GM18520 (cell line): ENCODE data around the gene METTL21C.

ENCODE experiments used
- ATAC-seq: cut with Tn5 transposase; IDR thresholded peaks from one replicate; pipeline ENCODE4 v1.9.1; 2021; ENCODE audit not compliant: unreplicated experiment

The METTL21C gene

DNA sequence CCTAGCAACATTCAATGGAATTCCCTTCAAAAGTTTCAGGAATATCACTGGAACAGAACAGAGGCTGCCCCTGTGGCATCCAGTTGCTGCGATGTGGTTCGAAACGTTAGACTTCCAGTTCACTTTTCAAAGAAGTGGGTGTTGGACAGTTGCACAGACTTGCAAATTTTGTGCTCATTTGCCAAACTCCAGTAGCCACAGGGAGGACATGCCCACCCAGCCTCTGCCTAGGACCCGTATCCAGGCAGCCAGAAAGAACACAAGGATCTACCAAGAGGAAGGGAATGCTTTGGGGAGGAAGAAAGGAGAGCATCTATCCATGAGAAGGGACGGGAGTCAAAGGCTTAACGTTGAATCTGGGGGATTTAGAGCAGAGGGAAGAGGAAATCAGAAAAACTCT, at the start of gene METTL21C:
Gene METTL21C, minus strand, starts transcription at position 108 of the 400 bp plus-strand sequence. CDS start 546 bp downstream, outside the sequence.
- ATAC-seq: no peak

DNA sequence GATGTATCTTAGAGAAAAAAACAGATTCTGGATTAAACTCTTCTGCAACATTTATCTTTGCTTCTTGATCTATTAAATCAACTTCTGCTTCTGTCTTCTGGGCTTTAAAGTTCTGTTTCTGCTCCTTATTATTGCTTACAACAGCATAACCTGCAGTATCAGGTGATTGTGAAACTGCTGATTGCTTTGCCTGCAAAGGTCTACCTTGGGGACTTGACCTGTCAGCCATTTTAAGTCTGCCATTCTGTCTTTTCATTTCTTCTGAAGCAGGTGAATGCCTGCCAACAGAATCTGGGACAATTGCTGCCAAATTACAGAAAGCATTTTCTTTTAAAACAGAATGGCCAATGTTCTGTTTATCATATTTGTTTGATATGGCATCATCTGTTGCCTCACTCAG, 47.7 kb upstream of the METTL21C start:
- ATAC-seq: no peak

DNA sequence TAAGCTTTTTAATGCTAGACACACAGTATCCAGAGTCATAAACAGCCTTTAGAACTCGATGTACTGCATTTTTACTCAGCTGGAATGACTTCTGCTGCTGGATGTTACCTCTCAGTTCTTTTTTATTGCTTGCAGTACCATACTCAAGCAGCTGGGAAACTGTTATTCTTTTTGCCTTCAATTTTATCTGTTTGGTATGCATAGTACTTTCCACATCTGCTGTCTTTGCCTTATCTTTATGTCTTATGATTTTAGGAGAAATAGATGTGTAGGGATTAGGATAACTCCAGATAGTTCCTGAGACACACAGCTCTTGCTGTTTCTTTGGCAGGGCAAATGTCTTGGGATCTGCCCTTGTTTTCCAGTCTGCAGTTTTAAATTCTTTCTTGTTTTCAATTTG, 47.3 kb upstream of the METTL21C start:
- ATAC-seq: no peak

DNA sequence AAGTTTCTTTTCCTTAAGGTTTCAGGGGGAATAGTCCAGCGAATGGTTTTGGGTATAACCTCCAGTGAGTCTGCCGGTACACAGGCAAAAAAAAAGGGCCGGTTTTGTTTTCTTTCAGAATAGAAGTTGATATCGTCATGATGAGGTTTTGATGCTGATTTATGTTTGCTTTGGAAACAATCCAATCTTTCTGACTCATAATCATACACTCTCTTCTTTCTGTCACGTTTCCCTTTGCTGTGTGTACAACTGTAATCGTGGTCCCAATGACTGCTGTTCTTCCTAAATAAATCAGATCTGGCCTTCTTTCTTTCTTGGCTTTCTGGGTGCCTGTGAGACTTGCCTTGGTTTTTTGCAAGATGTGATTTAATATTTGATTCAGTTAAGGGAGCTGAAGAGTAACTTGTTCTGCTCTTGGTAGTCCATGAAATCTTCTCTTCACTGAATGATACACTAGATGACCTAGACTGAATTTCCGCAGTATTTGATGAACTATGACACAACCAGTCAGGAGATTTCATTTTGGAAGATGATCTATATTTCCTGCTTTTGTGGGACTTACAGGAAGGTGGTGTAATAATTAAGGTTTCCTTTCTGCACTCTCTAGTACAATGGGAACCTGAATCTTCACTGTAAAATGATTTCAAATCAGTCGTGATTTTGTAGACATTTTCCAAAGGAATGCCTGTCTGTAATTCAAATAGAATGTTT, 34.9 kb upstream of the METTL21C start:
- no peak for ATAC-seq

DNA sequence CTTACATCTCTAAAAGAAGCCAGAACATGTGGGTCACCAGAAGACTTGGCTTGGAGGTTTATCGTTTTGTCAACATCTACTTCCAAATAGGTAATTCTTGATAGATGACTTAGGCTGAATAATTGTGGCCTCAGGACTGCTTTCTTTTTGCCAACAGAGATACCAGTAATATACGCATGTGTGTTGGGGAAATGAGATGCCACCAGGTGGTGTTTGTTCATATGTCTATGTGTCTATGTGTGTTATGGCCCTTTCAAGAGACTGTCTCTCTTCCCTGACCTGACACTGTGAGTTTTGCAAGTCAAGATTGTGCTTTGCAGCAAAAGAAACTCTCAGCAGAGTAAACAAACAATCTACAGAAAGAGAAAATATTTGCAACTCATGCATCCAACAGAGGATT, 31.6 kb upstream of the METTL21C start:
- ATAC-seq: no peak

DNA sequence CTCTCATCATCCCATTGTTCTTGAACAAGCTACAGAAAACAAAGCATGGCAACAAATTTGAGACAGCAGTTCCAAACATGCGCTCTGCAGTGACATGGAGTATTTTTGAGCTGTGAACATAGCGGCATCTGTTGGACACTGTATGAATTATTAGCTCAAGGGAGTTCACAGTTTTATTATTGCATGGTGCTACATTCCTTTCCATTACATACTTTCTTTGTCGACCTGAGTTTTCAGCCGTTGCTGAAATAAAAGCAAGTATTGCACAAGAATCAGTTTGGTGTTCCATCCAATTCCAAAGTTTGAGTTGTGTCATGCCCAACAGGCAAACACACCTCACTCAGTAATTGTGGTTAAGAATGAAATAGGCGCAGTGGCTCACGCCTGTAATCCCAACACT, 30.1 kb upstream of the METTL21C start:
- ATAC-seq: no peak

DNA sequence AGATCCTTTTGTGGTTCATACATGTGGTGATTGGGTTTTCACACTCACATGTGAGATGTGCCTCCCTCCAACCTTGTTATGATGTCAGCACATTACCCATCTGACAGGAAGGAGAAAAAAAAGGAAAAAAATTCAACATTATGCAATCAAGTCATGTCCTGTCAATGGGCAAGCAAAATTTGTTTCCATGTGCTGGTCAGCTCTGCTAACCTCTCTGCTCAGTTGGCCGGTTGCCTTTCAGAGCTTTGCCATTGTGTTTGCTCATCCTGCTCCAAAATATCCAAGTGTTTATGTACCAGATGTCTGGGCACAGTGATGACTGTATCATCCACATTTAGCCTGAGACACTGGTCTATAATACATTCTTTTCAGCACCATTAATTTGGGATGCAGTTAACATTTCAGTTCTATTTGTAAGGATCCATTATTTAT, 27.0 kb upstream of the METTL21C start:
- ATAC-seq: no peak

DNA sequence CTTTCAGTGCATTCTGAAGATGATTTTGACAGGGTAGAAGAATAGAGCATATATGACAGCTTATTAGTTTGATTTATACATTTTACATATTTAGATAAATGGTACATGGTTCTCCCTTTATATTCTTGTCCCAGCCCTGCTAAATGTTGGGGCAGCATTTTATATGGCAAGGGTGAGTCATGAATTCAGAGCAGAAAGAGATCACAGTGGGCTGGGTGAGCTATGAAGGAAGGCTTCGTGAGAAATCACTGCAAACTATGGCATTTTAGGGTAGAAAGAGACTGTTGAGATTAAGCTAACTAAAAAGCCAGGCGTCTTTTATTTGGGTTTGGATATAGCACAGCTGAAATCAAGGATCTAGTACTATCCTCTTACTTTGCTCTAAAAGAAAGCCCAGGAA, 23.9 kb upstream of the METTL21C start:
- no peak for ATAC-seq

DNA sequence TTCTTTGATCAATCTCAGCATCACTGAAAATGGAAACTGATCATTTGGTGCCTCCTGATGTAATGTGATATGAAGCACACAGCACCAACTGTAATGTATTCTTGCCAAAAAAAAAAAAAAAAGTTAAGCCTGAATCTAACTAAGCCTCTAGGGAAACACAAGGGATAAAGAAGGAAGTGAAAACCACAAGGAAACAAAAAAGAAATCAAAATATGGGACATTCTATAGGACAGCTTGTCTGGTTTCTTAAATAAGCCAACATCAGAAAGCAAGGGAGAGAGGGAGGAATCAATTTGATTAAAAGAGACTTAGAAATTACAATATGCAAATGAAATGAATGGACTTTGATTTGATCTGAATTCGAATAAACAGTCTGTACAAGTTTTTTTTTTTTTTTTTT, 20.6 kb upstream of the METTL21C start:
- ATAC-seq: no peak

DNA sequence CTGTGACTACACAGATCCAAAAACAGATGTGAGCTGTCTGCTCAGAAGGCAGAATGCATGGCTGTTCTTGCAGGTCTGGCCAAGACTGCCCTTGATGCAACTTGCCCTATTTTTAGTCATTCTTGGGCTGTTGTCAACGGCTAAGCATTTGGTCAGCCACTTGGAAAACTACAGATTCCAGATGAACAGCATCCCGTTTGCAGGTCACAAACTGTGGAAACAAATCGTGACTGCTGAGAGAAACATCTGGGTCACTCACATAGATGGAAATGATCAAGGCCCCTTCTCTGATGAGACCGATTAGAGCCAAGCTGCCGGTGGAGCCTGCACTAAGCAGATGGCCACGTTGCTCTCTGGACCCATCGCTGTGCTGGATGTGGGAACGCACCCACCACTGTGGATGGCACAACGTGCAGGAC, 15.4 kb upstream of the METTL21C start:
- ATAC-seq: no peak

DNA sequence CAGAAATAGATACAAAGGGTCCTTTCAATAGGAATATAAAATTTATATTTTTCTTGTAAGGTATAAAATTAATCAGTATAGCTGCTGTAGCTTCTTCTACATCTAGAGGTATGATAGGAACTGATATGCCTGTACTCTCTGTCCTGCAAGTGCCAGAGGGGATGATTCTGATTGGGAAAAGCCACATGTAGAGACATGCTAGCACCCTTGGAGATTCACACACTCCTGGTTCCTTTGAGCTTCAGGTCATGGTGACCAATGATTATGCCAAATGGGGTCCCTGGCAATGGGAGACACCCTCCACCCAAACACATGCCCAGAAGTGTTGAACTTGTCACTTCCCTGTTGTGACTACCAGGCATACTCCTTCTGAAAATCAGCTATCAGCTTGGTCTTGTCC, 14.7 kb upstream of the METTL21C start:
- no peak for ATAC-seq

DNA sequence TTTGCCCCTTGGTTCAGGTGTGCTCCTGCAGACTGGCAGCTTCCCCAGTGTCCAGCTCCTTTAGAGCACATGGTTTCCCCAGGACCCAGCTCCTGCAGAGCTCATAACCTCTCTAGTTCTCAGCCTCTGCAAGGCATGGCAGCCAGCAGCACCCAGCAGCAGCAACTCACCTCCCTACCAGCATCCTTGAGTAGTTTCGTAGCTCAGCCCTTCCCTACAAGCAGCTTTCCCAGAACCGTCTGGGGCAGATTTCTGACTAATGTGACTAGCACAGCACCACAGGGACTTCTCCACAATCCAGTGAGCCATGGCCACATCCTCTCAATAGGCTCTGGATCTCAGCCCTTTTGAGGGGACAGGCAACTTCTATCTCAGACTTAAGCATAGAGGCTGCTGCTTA, 14.1 kb upstream of the METTL21C start:
- ATAC-seq: no peak

DNA sequence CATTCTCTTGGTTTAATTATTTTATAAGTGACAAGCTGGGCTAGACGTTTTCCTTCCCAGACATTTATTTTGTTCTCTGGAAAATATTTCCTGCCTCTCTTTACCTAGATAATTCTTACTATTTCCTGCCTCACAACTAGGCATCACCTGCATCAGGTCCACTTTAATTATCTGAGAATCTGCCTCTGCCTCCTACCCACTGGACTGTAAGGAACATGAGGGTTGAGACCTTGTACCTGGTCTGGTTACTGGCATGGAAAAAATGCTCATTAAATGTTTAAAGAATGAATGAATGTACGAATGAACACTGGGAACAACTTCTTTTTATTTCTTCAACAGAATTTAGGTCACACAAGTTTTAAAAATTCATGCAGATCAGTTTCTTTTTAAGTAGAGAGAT, 13.4 kb upstream of the METTL21C start:
- ATAC-seq: no peak

DNA sequence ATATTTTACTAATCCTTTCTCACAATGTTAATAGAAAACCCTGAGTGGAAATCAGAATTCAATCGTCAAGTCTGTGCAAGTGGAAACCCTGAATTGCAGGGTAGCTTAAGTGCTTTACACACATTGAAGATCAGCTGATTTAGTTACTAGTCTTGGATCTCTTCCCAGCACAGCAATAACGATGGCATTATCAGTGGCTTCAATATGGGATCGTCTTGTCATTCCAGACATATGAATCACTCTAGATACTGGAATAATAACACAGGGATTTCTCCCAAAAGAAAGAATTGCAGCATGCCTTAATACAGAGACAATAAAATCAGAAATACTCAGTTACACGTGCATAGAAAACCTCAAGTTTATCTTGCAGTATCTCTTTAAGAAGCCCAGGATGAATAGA, 12.6 kb upstream of the METTL21C start:
- no peak for ATAC-seq

DNA sequence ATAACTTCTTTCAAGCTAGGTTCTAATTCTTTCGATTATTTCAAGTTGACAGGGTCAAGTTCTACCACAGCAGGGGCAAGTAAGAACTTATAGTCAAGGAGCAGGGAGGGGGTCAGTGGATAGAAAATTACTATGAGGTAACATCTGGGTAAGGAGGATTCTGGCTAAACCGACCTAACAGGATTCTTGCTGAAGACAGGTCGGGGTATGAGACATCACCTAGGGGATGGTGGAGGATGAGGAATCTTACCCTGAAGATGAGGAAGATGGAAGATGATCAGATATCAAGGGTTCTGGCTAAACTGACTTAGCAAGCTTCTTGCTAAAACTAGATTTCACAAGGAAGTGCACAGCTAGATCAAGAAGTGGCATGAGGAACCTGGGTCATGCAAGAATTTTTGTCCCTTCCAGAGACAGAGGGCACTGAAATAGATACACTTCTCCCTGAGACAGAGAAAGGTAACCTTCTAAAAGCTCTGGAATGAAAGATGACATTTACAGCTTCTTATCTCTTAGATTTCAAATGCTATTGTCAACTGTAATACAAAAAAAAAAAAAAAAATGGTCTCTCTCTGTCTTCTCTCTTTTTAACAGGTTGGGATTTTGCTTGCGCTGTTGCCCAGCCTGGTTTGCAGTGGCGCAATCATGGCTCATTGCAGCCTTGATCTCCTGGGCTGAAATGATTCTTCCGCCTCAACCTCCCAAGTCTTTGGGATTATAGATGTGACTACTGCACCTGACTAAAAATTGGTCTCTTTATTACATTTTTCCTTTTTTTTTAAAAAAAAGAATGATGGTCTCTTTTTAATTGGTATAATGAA, 9.6 kb upstream of the METTL21C start:
- ATAC-seq: no peak

DNA sequence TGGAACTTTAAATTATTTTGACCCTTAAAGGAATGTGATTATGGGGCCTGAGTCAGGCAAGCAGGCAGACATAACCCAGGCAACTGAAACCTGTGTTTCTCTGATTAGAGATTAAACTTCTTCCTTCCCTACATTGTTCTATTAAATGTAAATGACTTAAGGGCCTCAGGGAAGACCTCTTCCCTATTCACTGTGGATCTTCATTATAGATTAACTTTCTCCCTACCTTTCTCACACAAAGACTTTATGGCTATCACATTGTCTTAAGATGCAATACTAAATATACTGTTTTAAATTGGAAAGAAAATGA, 8.8 kb upstream of the METTL21C start:
- no peak for ATAC-seq

DNA sequence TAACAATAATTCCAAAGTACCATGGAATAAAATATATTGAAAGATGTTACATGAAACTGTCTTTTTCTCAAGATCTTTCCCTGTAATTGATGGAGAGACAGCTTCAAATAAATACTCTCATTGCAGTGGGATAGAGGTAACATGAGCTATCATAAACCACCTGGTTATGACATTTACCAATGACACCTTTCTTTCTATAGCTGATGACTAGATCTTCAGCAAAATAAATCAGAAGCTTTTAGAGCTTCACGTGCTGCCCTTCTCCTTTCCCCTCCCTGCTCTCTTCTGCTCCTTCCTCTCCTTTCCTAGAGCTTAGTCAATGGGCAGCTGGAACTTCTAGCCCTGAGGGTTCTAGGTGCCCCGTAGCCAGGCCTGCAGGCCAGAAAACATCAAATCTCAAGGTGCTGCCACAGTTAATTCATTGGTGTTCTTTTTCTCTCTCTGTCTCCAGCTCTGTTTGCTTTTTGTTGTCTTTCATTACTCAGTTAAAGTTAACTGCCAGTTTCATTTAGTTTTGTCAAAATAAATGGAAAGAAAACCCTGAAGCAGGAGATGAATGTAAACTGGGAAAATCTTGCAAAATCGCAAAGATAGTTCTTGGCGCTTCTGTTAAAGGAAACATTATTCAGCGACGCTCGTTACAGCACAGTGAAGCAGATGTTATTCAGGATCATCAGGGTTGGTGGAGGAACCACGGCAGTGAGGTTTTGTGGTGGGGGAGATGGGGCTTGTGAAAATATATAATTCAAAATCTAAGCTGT, 8.3 kb upstream of the METTL21C start:
- ATAC-seq: no peak

DNA sequence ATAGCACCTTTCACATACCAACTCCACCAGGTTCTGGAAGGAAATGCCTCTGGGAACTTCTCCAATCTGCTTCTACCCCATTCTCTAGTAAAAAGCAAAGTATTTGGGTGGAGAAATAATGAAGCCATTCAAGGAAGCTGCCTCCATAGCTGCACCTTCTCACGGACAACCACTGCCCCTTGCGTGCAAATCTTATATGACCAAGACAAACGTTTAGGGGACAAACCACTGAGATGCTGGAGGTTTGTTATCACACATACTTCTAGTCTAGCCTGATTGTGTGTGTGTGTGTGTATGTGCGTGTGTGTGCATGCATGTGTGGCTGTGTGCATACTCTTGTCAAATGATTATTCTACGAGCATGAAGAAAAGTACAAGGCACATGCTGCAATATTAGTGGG, 6.5 kb upstream of the METTL21C start:
- ATAC-seq: no peak

DNA sequence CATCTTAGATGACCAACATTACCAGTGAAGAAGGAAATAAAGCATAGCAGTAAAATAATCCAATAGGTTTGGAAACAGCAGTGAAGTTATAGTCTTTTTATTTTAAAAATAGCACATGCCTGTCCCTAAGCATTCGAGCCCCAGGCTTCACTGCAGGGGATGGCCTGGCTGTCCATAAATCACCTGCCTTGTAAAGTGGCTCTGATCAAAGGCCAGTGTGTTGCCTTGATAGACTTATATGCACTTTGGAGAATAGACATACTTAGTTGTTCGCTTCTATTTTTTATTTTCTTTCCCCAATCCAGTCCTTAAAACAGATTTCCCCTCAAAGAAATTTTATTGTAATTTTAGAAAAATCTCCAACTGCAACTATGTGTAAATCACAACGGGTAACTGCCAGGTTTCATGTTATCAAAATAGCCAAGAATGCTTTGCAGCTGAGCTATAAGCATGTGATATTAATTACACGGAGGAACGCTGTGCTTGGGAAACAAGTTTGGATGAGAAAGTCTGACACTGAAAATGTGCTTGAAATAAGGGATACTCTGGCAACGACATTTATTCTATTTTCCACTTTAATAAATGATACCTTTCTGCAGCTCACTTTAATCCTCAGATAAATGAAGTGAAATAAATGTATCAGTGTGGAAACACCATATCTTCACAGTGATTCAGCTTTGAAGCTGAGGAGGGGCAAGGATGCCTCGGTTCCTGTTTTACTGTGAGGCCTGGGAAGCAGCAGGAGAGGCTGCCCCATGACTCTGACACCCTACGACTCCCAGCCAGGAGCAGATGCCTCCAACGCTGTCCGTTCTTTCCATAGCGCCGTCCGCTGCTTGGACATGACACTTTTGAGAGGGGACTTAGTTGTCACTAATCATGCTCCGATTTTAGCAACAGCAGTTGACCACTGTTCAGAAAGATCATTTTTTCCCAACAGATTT, 5.5 kb upstream of the METTL21C start:
- ATAC-seq: no peak

DNA sequence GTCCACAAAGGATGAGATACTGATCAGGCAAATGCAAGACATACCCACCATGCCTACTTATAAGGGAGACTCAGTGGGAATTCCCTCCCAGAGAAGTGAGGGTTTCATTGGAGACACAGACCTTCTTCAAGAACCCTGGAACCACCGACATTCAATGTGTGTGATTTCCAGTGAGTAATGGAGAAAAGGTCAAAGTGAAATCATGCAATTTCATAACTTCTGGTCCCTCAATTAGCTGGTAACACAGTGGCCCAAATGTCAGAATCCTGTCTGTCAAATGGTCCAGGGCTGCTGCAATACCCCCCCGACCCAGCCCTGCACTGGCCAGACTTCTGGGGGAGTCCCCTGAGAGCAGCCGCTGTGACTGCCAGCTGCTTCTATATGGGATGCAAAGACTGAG, 4.7 kb upstream of the METTL21C start:
- ATAC-seq: no peak

DNA sequence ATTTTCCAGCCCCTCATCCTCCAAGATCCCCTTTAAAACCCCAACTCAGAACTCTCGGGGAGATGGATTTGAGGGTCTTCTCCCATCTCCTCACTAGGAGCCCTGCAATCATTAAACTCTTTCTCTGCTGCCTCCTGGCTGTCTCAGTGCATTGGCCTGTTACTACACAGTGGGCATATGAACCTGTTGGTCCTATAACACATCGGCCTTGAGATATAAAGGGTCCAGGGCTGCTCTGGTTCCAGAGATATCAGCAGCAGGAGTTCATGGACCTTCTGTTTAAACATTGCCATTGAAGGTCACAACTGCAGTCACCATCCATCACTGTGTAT, 3.8 kb upstream of the METTL21C start:
- ATAC-seq: no peak
